ENCODE measurements around the gene TMEM223. TPM values are rescaled to one million over a fixed set of nuclear protein-coding genes. Genes with fewer than 3 reads are reported as not detected.
"Not testable (repeated sequence)": the region's sequence is repeated elsewhere in the genome, so short reads cannot be mapped to it uniquely, and the experiment has no call there.

Gene TMEM223, protein sequence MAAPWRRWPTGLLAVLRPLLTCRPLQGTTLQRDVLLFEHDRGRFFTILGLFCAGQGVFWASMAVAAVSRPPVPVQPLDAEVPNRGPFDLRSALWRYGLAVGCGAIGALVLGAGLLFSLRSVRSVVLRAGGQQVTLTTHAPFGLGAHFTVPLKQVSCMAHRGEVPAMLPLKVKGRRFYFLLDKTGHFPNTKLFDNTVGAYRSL
- total RNA-seq (2012; rRNA removed) = 17.0 and 19.5 TPM in 2 replicates

DNA sequence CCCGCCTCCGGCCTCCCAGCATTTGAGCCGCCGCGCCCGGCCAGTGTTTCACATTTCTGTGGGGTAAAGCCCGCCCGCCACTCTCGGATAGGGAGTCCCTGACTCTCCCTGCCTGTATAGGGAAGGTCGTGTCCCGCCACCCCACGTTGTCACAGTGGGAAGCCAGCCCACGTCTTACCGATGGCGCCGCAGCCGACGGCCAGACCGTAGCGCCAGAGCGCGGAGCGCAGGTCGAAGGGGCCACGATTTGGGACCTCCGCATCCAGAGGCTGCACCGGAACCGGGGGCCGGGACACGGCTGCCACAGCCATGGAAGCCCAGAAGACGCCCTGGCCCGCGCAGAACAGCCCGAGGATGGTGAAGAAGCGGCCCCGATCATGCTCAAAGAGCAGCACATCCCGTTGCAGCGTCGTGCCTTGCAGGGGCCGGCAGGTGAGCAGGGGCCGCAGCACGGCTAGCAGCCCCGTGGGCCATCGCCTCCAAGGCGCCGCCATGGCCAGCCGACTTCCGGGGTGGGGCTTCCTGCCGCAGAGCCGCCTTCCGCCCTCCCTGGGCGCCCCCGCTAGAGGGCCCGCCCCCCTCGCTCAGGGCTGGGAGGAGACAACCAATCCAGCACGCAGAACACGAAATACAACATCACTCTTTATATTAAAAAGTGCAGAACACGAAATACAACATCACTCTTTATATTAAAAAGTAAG lies at the start of gene TMEM223:
Gene TMEM223 (minus strand): TSS at position 506 of the 701 bp plus-strand sequence. CDS start 12 bp downstream, at position 494.
- peak within 1 kb of the TSS; percentile 98 for H3K4me3 ChIP-seq (ENCODE audit: low read length)
- H3K4me1 ChIP-seq (ENCODE audit: control insufficient read depth, insufficient read depth, low read length) = peaks cover 29% of the 10 kb centered on the region
- no peaks in the 10 kb centered on the region for H3K27me3 ChIP-seq (ENCODE audit: control insufficient read depth, insufficient read depth, low read length)
- H3K4me2 ChIP-seq (ENCODE audit: low read length) = peak within 1 kb of the TSS; percentile 90
- H3K36me3 ChIP-seq (ENCODE audit: insufficient read depth, low read length) = peaks cover 61% of the 10 kb centered on the region
- peak within 1 kb of the TSS; percentile 90 for H3K9ac ChIP-seq (ENCODE audit: low read depth, low read length)
- H3K9me3 ChIP-seq (replicated peaks; ENCODE audit: low read length) = no peaks in the 10 kb centered on the region

DNA sequence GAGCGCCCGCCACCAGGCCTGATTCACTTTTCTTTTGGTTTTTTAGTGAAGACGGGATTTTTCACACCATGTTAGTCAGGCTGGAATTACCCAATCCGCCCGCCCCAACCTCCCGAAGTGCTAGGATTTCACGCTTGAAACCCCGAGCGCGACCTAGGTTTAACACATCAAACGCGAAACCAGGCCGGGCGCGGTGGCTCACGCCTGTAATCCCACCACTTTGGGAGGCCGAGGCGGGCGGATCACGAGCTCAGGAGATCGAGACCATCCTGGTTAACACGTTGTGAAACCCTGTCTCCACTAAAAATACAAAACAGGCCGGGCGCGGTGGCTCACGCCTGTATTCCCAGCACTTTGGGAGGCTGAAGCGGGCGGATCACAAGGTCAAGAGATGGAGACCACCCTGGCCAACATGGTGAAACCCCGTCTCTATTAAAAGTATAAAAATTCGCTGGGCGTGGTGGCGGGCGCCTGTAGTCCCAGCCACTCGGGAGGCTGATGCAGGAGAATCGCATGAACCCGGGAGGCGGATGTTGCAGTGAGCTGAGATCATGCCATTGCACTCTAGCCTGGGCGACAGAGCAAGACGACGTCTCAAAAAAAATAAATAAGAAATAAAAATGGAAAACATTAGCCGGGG lies 49.0 kb upstream of the TMEM223 start:
- H3K4me2 ChIP-seq (ENCODE audit: low read length) = peak overlapping the region; percentile 81
- not testable (repeated sequence) for H3K27me3 ChIP-seq (ENCODE audit: control insufficient read depth, insufficient read depth, low read length); H3K9me3 ChIP-seq (replicated peaks; ENCODE audit: low read length); H3K36me3 ChIP-seq (ENCODE audit: insufficient read depth, low read length); H3K4me1 ChIP-seq (ENCODE audit: control insufficient read depth, insufficient read depth, low read length)
- peak overlapping the region; percentile 86 for H3K9ac ChIP-seq (ENCODE audit: low read depth, low read length)
- H3K4me3 ChIP-seq (ENCODE audit: low read length) = peak overlapping the region; percentile 93

DNA sequence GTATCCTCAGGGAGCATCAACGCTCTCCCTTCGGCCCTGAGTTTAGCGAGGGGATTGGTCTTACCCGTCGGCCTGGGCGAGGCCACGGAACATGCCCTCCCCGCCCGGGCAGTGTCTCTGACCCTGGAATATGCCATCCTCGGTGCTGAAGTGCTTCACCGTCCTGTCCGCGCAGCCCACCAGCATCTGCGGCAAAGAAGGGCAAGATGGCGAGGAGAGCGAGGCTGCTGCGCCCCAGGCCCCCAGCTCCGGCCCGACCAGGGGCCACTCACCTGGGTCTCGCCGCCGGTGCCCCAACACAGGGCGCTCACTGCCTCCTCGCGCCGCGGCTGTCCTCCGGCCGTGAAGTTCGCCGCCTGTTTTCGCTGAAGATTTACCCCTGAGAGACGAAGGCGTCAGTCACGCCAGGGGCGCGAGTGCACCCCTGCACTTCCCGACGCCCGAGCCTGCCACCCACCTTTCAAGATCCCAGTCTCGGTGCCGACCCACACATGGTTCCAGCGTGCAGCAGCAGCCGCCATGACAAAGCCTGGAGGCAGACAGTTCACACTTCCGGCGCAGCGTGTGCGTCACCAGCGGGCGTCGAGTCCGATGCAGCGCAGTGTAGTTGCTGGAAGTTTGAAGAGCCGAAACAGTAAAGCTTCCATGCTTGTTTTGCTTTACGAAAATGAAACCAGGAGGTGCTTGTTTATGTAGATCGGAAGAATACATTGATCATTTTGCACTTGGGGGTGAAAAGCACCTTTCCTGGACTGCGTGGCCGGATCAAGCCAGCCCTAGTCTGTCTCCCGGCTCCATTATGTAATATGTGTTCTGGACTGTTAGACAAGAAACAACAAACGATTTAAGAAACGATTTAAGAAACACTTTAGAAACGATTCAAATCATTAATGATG lies 47.5 kb upstream of the TMEM223 start, which contains the start of gene WDR74:
Gene WDR74 (minus strand): TSS at position 541 of the 896 bp plus-strand sequence. CDS start 20 bp downstream, at position 521.
- Histone ChIP-seq H3K36me3 (ENCODE audit: insufficient read depth, low read length) (peaks cover 20% of the 10 kb centered on the region), H3K9me3 (replicated peaks; ENCODE audit: low read length) (no peaks in the 10 kb centered on the region), H3K4me2 (ENCODE audit: low read length) (peak within 1 kb of the TSS; percentile 81), H3K4me1 (ENCODE audit: control insufficient read depth, insufficient read depth, low read length) (peaks cover 9% of the 10 kb centered on the region), H3K9ac (ENCODE audit: low read depth, low read length) (peak within 1 kb of the TSS; percentile 86), H3K4me3 (ENCODE audit: low read length) (peak within 1 kb of the TSS; percentile 93), H3K27me3 (ENCODE audit: control insufficient read depth, insufficient read depth, low read length) (no peaks in the 10 kb centered on the region)

DNA sequence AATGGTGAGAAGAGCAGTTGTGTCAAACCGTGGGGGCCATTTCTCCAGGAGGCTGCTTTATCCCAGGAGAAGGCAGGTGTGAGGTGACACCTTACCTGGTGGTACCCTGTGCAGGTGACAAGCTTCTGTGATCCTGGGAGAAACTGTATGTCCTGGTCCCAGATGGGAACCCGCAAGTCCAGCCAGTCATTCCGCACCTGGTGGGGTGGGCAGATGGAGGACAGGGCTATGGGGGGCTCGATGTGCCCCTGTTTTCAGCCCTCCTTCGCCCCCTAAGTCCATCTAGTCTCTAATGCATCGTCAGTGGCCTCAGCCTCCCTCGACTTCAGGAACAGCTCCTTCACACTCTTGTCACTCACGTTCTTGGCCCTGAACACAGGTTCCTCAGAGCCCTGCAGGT lies 43.5 kb upstream of the TMEM223 start:
- Histone ChIP-seq H3K27me3 (ENCODE audit: control insufficient read depth, insufficient read depth, low read length) (no peaks in the 10 kb centered on the region), H3K9ac (ENCODE audit: low read depth, low read length) (no peak overlapping the region), H3K4me2 (ENCODE audit: low read length) (no peak overlapping the region), H3K9me3 (replicated peaks; ENCODE audit: low read length) (no peaks in the 10 kb centered on the region), H3K4me3 (ENCODE audit: low read length) (no peak overlapping the region), H3K36me3 (ENCODE audit: insufficient read depth, low read length) (peaks cover 29% of the 10 kb centered on the region), H3K4me1 (ENCODE audit: control insufficient read depth, insufficient read depth, low read length) (peaks cover 16% of the 10 kb centered on the region)

DNA sequence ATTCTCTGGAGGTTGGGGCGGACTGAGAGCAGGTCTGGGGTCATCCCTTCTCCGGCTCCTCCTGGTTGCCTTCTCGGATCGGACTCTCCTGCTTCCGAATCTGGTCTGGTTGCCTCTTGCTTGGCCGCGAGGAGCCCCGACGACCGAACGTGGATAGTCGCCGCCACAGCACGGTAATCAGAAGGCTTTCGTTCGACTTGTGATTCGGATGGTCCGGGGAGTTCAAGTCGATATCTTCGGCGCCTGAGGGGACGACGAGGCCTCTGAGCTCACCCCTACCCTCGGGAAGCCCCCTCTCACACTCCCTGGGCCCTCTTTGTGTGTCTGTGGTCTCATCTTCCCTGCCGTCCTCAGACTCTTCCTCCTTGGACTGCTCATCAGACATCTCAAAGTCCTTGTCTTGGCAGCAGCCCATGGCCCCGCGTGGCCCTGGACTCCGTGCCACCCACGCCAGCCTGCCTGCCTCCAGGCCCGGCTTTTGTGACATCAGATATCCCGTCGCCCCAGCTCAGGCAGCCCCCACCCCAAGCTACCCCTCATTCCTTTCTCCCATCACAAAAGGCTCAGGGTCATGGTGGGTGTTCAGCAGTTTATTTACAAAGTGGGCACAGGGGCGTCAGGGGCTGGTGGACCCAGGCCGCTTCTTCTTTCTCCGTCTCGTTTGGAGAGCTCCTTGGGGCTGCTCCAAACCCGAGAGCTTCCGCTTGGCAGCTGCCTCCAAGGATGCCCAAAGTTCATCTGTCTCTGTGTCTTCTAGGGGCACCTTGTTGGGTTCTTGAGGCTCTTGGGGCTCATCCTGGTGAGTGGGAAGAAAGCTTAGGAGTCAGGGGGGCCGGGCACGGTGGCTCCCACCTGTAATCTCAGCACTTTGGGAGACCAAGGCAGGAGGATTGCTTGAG lies 40.8 kb upstream of the TMEM223 start, which contains the start of gene TEX54:
Gene TEX54 (minus strand): TSS at position 506 of the 899 bp plus-strand sequence.
- Histone ChIP-seq H3K9ac (ENCODE audit: low read depth, low read length) (peak within 1 kb of the TSS; percentile 95), H3K9me3 (replicated peaks; ENCODE audit: low read length) (no peaks in the 10 kb centered on the region), H3K36me3 (ENCODE audit: insufficient read depth, low read length) (peaks cover 37% of the 10 kb centered on the region), H3K4me3 (ENCODE audit: low read length) (peak within 1 kb of the TSS; percentile 94), H3K4me2 (ENCODE audit: low read length) (peak within 1 kb of the TSS; percentile 100), H3K27me3 (ENCODE audit: control insufficient read depth, insufficient read depth, low read length) (no peaks in the 10 kb centered on the region), H3K4me1 (ENCODE audit: control insufficient read depth, insufficient read depth, low read length) (peaks cover 20% of the 10 kb centered on the region)

DNA sequence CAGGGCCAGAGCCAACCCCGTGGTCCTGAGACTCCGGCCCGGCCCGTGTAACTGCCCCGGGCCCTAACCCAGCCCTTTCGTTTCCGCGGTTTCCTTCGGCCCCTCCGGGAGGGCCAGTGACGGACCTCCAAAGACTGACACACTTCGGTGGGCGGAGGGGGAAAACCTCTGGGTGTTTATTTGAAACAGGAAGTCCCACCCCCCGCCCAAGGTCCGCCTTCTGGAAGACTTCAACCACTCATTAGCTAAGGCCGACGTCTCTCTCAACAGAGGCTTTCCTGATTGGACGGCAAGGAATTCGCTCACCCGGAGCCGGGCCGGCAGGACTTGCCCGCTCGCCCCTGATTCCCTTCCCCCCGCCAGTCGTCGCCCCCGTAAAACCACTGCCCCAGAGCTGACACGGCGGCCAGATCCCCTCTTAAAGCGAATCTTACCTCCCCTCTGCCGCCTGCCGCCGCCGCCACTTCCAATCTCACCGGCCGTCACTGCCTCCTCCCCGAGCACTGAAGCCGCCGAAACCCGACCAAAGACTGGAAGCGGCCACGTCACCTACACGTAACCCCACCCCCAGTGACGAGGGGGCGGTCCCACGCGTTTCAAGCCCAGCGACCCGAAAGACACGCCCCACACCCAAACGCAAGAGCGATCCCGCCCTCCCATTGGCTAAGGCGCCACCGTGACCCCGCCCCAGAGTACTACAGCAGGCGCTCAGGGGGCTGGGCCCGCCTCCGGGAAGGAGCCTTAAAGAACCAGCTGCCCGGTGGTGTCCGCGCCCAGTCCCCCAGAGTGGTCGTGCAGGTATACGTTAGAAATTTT lies 39.9 kb upstream of the TMEM223 start, which contains the start of gene STX5:
Gene STX5 (minus strand): TSS at position 532 of the 816 bp plus-strand sequence. CDS start 808 bp downstream, outside the sequence.
- peak within 1 kb of the TSS; percentile 94 for H3K4me3 ChIP-seq (ENCODE audit: low read length)
- H3K4me2 ChIP-seq (ENCODE audit: low read length) = peak within 1 kb of the TSS; percentile 100
- H3K27me3 ChIP-seq (ENCODE audit: control insufficient read depth, insufficient read depth, low read length) = no peaks in the 10 kb centered on the region
- peaks cover 45% of the 10 kb centered on the region for H3K36me3 ChIP-seq (ENCODE audit: insufficient read depth, low read length)
- peak within 1 kb of the TSS; percentile 95 for H3K9ac ChIP-seq (ENCODE audit: low read depth, low read length)
- H3K4me1 ChIP-seq (ENCODE audit: control insufficient read depth, insufficient read depth, low read length) = peaks cover 20% of the 10 kb centered on the region
- H3K9me3 ChIP-seq (replicated peaks; ENCODE audit: low read length) = no peaks in the 10 kb centered on the region

DNA sequence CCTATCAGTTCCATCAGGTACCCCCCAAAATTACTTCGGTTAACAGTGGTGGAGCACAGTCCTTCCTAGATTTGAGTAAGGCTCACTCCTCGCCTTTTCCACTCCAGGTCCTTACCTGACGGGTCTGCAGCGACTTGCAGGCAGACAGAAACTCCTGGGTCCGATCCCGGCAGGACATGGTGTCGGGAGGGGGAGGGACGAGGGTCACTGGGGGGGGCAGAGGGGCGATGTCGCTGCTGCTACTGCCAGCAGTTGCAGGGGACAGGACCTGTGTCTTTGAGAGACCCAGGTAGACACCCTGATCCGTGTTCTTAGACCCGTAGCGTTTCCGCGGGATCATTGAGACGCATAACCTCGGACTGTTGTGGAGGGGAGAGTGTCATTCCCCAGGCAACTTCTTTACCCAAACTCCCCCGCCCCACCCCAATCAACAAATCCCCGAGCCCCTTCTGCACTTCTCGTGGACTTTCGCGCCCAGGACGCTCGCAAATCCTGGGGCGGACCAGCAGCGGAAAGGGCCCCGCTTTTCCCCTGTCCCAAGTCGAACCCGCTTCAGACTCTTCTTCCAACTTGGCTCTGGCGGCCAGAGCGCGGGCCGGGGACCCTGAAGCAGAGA lies 39.2 kb upstream of the TMEM223 start:
- Histone ChIP-seq H3K4me1 (ENCODE audit: control insufficient read depth, insufficient read depth, low read length) (peaks cover 20% of the 10 kb centered on the region), H3K9me3 (replicated peaks; ENCODE audit: low read length) (no peaks in the 10 kb centered on the region), H3K36me3 (ENCODE audit: insufficient read depth, low read length) (peaks cover 40% of the 10 kb centered on the region), H3K9ac (ENCODE audit: low read depth, low read length) (peak overlapping the region; percentile 95), H3K4me3 (ENCODE audit: low read length) (peak overlapping the region; percentile 94), H3K4me2 (ENCODE audit: low read length) (peak overlapping the region; percentile 96), H3K27me3 (ENCODE audit: control insufficient read depth, insufficient read depth, low read length) (no peaks in the 10 kb centered on the region)

DNA sequence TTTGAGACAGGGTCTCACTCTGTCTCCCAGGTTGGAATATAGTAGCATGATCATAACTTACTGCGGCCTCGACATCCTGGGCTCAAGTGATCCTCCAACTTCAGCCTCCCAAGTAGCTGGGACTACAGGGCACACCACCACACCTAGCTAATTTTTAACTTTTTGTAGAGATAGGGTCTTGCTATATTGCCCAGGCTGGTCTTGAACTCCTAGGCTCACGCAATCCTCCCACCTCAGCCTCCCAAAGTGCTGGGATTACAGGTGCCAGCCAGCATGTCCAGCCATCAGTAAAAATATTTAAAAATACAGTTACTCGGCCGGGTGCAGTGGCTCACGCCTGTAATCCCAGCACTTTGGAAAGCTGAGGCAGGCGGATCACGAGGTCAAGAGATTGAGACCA lies 36.3 kb upstream of the TMEM223 start:
- not testable (repeated sequence) for H3K9me3 ChIP-seq (replicated peaks; ENCODE audit: low read length); H3K9ac ChIP-seq (ENCODE audit: low read depth, low read length); H3K4me3 ChIP-seq (ENCODE audit: low read length); H3K27me3 ChIP-seq (ENCODE audit: control insufficient read depth, insufficient read depth, low read length); H3K4me2 ChIP-seq (ENCODE audit: low read length)
- peaks cover 13% of the 10 kb centered on the region for H3K4me1 ChIP-seq (ENCODE audit: control insufficient read depth, insufficient read depth, low read length)
- peaks cover 46% of the 10 kb centered on the region for H3K36me3 ChIP-seq (ENCODE audit: insufficient read depth, low read length)

DNA sequence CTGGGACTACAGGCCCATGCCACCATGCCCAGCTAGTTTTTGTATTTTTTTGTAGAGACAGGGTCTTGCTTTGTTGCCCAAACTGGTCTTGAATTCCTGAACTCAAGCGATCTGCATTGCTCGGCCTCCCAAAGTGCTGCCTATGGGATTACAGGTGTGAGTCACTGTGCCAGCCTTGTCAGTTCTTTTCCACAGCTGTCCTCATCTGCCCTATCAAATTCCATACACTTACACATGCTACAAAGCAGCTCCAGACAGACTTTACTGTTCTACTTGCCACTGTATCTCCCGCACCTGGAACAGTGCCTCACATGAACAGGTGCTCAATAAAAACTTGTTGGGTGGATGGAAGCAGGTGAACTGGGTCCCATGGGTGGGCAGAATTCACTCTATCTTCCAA lies 31.9 kb upstream of the TMEM223 start:
- Histone ChIP-seq H3K9me3 (replicated peaks; ENCODE audit: low read length) (no peaks in the 10 kb centered on the region), H3K9ac (ENCODE audit: low read depth, low read length) (no peak overlapping the region), H3K4me3 (ENCODE audit: low read length) (no peak overlapping the region), H3K4me2 (ENCODE audit: low read length) (no peak overlapping the region), H3K4me1 (ENCODE audit: control insufficient read depth, insufficient read depth, low read length) (no peaks in the 10 kb centered on the region), H3K27me3 (ENCODE audit: control insufficient read depth, insufficient read depth, low read length) (no peaks in the 10 kb centered on the region), H3K36me3 (ENCODE audit: insufficient read depth, low read length) (peaks cover 68% of the 10 kb centered on the region)
